HepG2 (cell line): ENCODE results near the gene ANKRD13D. TPM values are rescaled to one million over a fixed set of nuclear protein-coding genes. Genes with fewer than 3 reads are reported as not detected.

Source experiments
- FOXC1 ChIP-seq: sonication (generic); formaldehyde crosslinking; IDR thresholded peaks from 2 replicates; pipeline ENCODE4 v1.8.0; 2022; ENCODE audit warnings: mild to moderate bottlenecking, missing genetic modification reagents, borderline replicate concordance
- GABPB1 ChIP-seq: IDR thresholded peaks from 2 replicates; pipeline ENCODE4 v1.6.1; 2016; ENCODE audit warnings: mild to moderate bottlenecking, missing genetic modification reagents, moderate library complexity, missing compliant biosample characterization
- IRF2 ChIP-seq: IDR thresholded peaks from 2 replicates; pipeline ENCODE4 v1.6.1; 2018; ENCODE audit warnings: missing genetic modification reagents, missing compliant biosample characterization
- KAT7 ChIP-seq: IDR thresholded peaks from 2 replicates; pipeline ENCODE4 v1.6.1; 2018; ENCODE audit warnings: borderline replicate concordance, missing compliant biosample characterization
- MTF1 ChIP-seq: sonication (generic); formaldehyde crosslinking; IDR thresholded peaks from 2 replicates; pipeline ENCODE4 v1.5.0; 2020; ENCODE audit warnings: missing genetic modification reagents
- NCOA1 ChIP-seq: sonication (generic); formaldehyde crosslinking; IDR thresholded peaks from 2 replicates; pipeline ENCODE4 v1.9.0; 2021; ENCODE audit warnings: missing genetic modification reagents
- NONO ChIP-seq, 2 experiments: fragments of 450-650 bp in 1 of 2; sonication (generic) in 1 of 2; formaldehyde crosslinking in 1 of 2; IDR thresholded peaks in 1 of 2; conservative IDR thresholded peaks in 1 of 2; 2 replicates each; pipeline versions ENCODE4 v1.6.1 to v1.8.0; 2017 to 2022; ENCODE audit warnings: mild to moderate bottlenecking in 1 of 2, missing genetic modification reagents in 1 of 2, moderate library complexity in 1 of 2
- NR2C2 ChIP-seq: sonication (generic); formaldehyde crosslinking; IDR thresholded peaks from 2 replicates; pipeline ENCODE4 v1.4.0; 2020; ENCODE audit warnings: missing genetic modification reagents, mild to moderate bottlenecking, moderate library complexity, borderline replicate concordance
- PHF8 ChIP-seq: sonication (generic); formaldehyde crosslinking; IDR thresholded peaks from 2 replicates; pipeline ENCODE4 v1.5.0; 2020; ENCODE audit warnings: missing genetic modification reagents
- SMAD1 ChIP-seq: sonication (generic); formaldehyde crosslinking; IDR thresholded peaks from 2 replicates; pipeline ENCODE4 v1.4.0; 2020; ENCODE audit warnings: missing genetic modification reagents, low read depth, mild to moderate bottlenecking, borderline replicate concordance
- SUZ12 ChIP-seq: fragments of 150-350 bp; IDR thresholded peaks from 2 replicates; pipeline ENCODE4 v1.6.1; 2014; ENCODE audit warnings: low read depth, low read length
- TBX2 ChIP-seq: sonication (generic); formaldehyde crosslinking; IDR thresholded peaks from 2 replicates; pipeline ENCODE4 v1.5.0; 2020; ENCODE audit warnings: missing genetic modification reagents, mild to moderate bottlenecking, borderline replicate concordance
- ZIK1 ChIP-seq: sonication (generic); formaldehyde crosslinking; IDR thresholded peaks from 2 replicates; pipeline ENCODE4 v1.5.0; 2020; ENCODE audit warnings: mild to moderate bottlenecking, low read depth, missing genetic modification reagents, borderline replicate concordance
- ZNF124 ChIP-seq: sonication (generic); formaldehyde crosslinking; IDR thresholded peaks from 2 replicates; pipeline ENCODE4 v1.4.0; 2020; ENCODE audit warnings: missing genetic modification reagents
- ZNF329 ChIP-seq: sonication (generic); formaldehyde crosslinking; IDR thresholded peaks from 2 replicates; pipeline ENCODE4 v1.9.0; 2021; ENCODE audit warnings: low read depth, mild to moderate bottlenecking, missing genetic modification reagents
- ZNF337 ChIP-seq: sonication (generic); formaldehyde crosslinking; IDR thresholded peaks from 2 replicates; pipeline ENCODE4 v1.5.1; 2020; ENCODE audit warnings: missing genetic modification reagents, low read depth, mild to moderate bottlenecking, borderline replicate concordance
- ZNF430 ChIP-seq: sonication (generic); formaldehyde crosslinking; IDR thresholded peaks from 2 replicates; pipeline ENCODE4 v1.9.0; 2021; ENCODE audit warnings: mild to moderate bottlenecking, missing genetic modification reagents
- ZNF543 ChIP-seq: sonication (generic); formaldehyde crosslinking; IDR thresholded peaks from 2 replicates; pipeline ENCODE4 v1.4.0; 2020; ENCODE audit warnings: mild to moderate bottlenecking, missing genetic modification reagents
- ZNF562 ChIP-seq: sonication (generic); formaldehyde crosslinking; IDR thresholded peaks from 2 replicates; pipeline ENCODE4 v1.8.0; 2022; ENCODE audit warnings: missing genetic modification reagents, borderline replicate concordance
- ZNF614 ChIP-seq: IDR thresholded peaks from 2 replicates; pipeline ENCODE4 v1.6.1; 2018; ENCODE audit warnings: missing biosample characterization, missing genetic modification reagents, inconsistent platforms, borderline replicate concordance
- ZNF746 ChIP-seq: sonication (generic); formaldehyde crosslinking; IDR thresholded peaks from 2 replicates; pipeline ENCODE4 v1.8.0; 2022; ENCODE audit warnings: mild to moderate bottlenecking, missing genetic modification reagents
- ZNF788 ChIP-seq: sonication (generic); formaldehyde crosslinking; IDR thresholded peaks from 2 replicates; pipeline ENCODE4 v1.5.0; 2020; ENCODE audit warnings: mild to moderate bottlenecking, missing genetic modification reagents, borderline replicate concordance
- ZSCAN12 ChIP-seq: sonication (generic); formaldehyde crosslinking; IDR thresholded peaks from 2 replicates; pipeline ENCODE4 v1.9.0; 2021; ENCODE audit warnings: mild to moderate bottlenecking, missing genetic modification reagents
- ZSCAN29 ChIP-seq: sonication (generic); formaldehyde crosslinking; conservative IDR thresholded peaks from 2 replicates; pipeline ENCODE4 v1.4.0; 2020; ENCODE audit warnings: mild to moderate bottlenecking, missing genetic modification reagents
- polyA plus RNA-seq, 8 experiments: library from polyadenylated mRNA; depleted of rRNA in 3 of 8; stranded (reverse) in 7 of 8; unstranded in 1 of 8; fragments of >200 nt; fragmentation: Illumina TruSeq in 4 of 8; extraction: Trizol in 4 of 8; gene quantifications; 2 replicates each; pipeline versions ENCODE4 v1.2.1 to v1.2.3, GENCODE V29; 2011 to 2016; ENCODE audit warnings: low read depth in 4 of 8, missing spikeins in 1 of 8, mixed read lengths in 1 of 8; ENCODE audit not compliant: insufficient read depth in 1 of 8
- total RNA-seq, 5 experiments: library from RNA; depleted of rRNA; stranded (reverse); fragments of >200 nt; fragmentation: Illumina TruSeq; extraction: Trizol; gene quantifications; 2 replicates each; pipeline ENCODE4 v1.2.3, GENCODE V29; 2016; ENCODE audit warnings: low read depth in 1 of 5
- TF ChIP-seq, protein P1 (sequence below), 2 experiments: sonication (generic) in 1 of 2; formaldehyde crosslinking in 1 of 2; IDR thresholded peaks; 2 replicates each; pipeline versions ENCODE4 v1.5.1 to v1.6.1; 2011 to 2020; ENCODE audit warnings: borderline replicate concordance in 1 of 2, low read depth in 1 of 2, low read length in 1 of 2, mild to moderate bottlenecking in 1 of 2, missing genetic modification reagents in 1 of 2, moderate library complexity in 1 of 2
- TF ChIP-seq, protein P2 (sequence below): sonication (generic); formaldehyde crosslinking; IDR thresholded peaks from 2 replicates; pipeline ENCODE4 v1.8.1; 2023; ENCODE audit warnings: mild to moderate bottlenecking, missing genetic modification reagents

Gene ANKRD13D
- total and polyA plus RNA-seq, 2 of the 13 experiments (the other 11 are each of a cell fraction or from before 2014, with no cell fraction given), result 18.6 to 27.3 TPM

DNA sequence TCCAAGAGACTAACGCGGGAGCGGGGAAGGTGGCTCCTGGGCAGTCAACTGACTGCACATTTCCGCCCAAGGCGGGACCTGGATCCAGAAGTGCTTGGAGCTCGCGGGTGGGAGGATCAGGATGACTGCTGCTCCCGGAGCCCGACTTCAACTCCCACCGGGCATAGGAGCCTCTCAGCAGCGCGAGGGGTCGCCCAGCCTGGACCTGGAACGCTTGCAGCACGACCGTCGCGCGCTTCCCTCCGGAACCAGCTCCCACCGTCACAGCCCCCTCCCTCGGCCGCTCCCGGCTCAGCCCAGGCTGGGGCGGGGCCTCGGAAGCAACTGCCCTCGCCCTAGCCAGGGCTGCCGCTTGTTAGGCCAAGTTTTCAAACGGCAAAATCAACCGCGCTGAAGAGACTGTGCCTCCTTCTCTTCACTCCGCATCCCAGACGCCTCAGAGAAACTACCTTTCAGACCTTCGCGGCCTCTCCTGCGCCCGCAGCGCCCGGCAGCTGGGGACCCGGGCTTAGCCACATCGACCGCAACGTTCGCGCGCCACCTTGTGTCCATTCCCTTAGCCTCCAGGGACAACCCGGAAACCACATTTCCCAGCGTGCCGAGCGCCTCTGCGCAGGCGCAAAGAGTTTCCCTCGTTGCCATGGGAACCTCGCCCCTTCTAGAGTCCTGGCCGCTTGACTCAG lies 28.2 kb downstream of the ANKRD13D start (continued):
- no peak for TF ChIP-seq KAT7 (CRISPR knock-in tag)
- no peak for TF ChIP-seq NONO (IDR thresholded peaks at IDR 0.05)
- peak; percentile 84; the same call in 1 of the 2 replicates for TF ChIP-seq NONO (CRISPR knock-in tag; conservative IDR thresholded peaks at IDR 0.05)
- 0 out of 2 replicates have a peak, but pooled peaks have one; percentile 63 for TF ChIP-seq FOXC1 (CRISPR knock-in tag)
- TF ChIP-seq PHF8, result peak; percentile 78; the same call in 1 of the 2 replicates
- TF ChIP-seq ZNF329 (CRISPR knock-in tag), result peak; percentile 59; the same call in 1 of the 2 replicates
- 0 out of 2 replicates have a peak, but pooled peaks have one; percentile 15 for TF ChIP-seq ZIK1 (CRISPR knock-in tag)
- TF ChIP-seq MTF1, result peak; percentile 50; the same call in 1 of the 2 replicates
- peak; percentile 22; the same call in 1 of the 2 replicates for TF ChIP-seq NR2C2 (CRISPR knock-in tag)
- TF ChIP-seq ZNF543 (CRISPR knock-in tag), result peak; percentile 29; the same call in 1 of the 2 replicates
- 0 out of 2 replicates have a peak, but pooled peaks have one; percentile 13 for TF ChIP-seq ZNF746 (CRISPR knock-in tag)
- peak; percentile 97; the same call in 1 of the 2 replicates for TF ChIP-seq ZNF430 (CRISPR knock-in tag)
- peak; percentile 81 for TF ChIP-seq TBX2 (CRISPR knock-in tag)
- TF ChIP-seq ZNF788 (CRISPR knock-in tag), result peak; percentile 95
- TF ChIP-seq, protein P1, sequence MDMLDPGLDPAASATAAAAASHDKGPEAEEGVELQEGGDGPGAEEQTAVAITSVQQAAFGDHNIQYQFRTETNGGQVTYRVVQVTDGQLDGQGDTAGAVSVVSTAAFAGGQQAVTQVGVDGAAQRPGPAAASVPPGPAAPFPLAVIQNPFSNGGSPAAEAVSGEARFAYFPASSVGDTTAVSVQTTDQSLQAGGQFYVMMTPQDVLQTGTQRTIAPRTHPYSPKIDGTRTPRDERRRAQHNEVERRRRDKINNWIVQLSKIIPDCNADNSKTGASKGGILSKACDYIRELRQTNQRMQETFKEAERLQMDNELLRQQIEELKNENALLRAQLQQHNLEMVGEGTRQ (IDR thresholded peaks at IDR 0.05; ENCODE audit: low read depth, low read length), result no peak
- TF ChIP-seq, protein P1 (CRISPR knock-in tag; IDR thresholded peaks at IDR 0.05; ENCODE audit: borderline replicate concordance), result peak; percentile 46; the same call in 1 of the 2 replicates
- 0 out of 2 replicates have a peak, but pooled peaks have one; percentile 59 for TF ChIP-seq ZNF124 (CRISPR knock-in tag)
- TF ChIP-seq ZNF562 (CRISPR knock-in tag), result no peak
- 0 out of 2 replicates have a peak, but pooled peaks have one; percentile 30 for TF ChIP-seq ZSCAN29 (CRISPR knock-in tag)
- TF ChIP-seq ZNF337 (CRISPR knock-in tag), result peak; percentile 74
- peak; percentile 88 for TF ChIP-seq GABPB1 (CRISPR knock-in tag)
- TF ChIP-seq SMAD1 (CRISPR knock-in tag), result no peak
- TF ChIP-seq NCOA1 (CRISPR knock-in tag), result peak; percentile 73; the same call in 1 of the 2 replicates
- TF ChIP-seq, protein P2, sequence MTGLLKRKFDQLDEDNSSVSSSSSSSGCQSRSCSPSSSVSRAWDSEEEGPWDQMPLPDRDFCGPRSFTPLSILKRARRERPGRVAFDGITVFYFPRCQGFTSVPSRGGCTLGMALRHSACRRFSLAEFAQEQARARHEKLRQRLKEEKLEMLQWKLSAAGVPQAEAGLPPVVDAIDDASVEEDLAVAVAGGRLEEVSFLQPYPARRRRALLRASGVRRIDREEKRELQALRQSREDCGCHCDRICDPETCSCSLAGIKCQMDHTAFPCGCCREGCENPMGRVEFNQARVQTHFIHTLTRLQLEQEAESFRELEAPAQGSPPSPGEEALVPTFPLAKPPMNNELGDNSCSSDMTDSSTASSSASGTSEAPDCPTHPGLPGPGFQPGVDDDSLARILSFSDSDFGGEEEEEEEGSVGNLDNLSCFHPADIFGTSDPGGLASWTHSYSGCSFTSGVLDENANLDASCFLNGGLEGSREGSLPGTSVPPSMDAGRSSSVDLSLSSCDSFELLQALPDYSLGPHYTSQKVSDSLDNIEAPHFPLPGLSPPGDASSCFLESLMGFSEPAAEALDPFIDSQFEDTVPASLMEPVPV (CRISPR knock-in tag), result 0 out of 2 replicates have a peak, but pooled peaks have one; percentile 55
- peak; percentile 90 for TF ChIP-seq IRF2 (CRISPR knock-in tag)
- TF ChIP-seq ZSCAN12 (CRISPR knock-in tag), result 0 out of 2 replicates have a peak, but pooled peaks have one; percentile 23
- peak; percentile 69 for TF ChIP-seq SUZ12
- TF ChIP-seq ZNF614 (CRISPR knock-in tag), result peak; percentile 64; the same call in 1 of the 2 replicates
